Activated naive CD4-positive, alpha-beta T cell treated with anti-CD3 and anti-CD28 coated beads, Interleukin-2, amount 10 ng/mL, durations not matched to agents 7 days and 5 days (primary cell): ENCODE data around the gene FRS3.
A peak's percentile ranks its signal among the peaks of the same experiment; 100 is the strongest.
"Not testable (repeated sequence)": the region's sequence is repeated elsewhere in the genome, so short reads cannot be mapped to it uniquely, and the experiment has no call there.

Source experiments
- CTCF ChIA-PET: fragments of 350-600 bp; sonication (Branson Sonifier 250); formaldehyde crosslinking; loops from one replicate; lab custom pipeline; 2021; ENCODE audit warnings: antibody characterized with exemption; lab: Charles Lee
- DNase-seq: peaks from one replicate; pipeline ENCODE4 v3.0.0-alpha.2; 2020
- H3K27ac Mint-ChIP-seq: one replicate; pipeline ENCODE4 v1.8.0; 2021; ENCODE audit warnings: mild to moderate bottlenecking, moderate library complexity, mixed read lengths
- H3K27me3 Mint-ChIP-seq: one replicate; pipeline ENCODE4 v1.8.0; 2021; ENCODE audit warnings: mild to moderate bottlenecking, mixed read lengths
- H3K36me3 Mint-ChIP-seq: one replicate; pipeline ENCODE4 v1.8.0; 2021; ENCODE audit warnings: mixed read lengths
- H3K4me1 Mint-ChIP-seq: one replicate; pipeline ENCODE4 v1.8.0; 2021; ENCODE audit warnings: mixed read lengths
- H3K4me3 Mint-ChIP-seq: one replicate; pipeline ENCODE4 v1.8.0; 2021; ENCODE audit warnings: mild to moderate bottlenecking, moderate library complexity, mixed read lengths
- H3K9me3 Mint-ChIP-seq: one replicate; pipeline ENCODE4 v1.8.0; 2021; ENCODE audit warnings: mixed read lengths

FRS3 gene, protein sequence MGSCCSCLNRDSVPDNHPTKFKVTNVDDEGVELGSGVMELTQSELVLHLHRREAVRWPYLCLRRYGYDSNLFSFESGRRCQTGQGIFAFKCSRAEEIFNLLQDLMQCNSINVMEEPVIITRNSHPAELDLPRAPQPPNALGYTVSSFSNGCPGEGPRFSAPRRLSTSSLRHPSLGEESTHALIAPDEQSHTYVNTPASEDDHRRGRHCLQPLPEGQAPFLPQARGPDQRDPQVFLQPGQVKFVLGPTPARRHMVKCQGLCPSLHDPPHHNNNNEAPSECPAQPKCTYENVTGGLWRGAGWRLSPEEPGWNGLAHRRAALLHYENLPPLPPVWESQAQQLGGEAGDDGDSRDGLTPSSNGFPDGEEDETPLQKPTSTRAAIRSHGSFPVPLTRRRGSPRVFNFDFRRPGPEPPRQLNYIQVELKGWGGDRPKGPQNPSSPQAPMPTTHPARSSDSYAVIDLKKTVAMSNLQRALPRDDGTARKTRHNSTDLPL

DNA sequence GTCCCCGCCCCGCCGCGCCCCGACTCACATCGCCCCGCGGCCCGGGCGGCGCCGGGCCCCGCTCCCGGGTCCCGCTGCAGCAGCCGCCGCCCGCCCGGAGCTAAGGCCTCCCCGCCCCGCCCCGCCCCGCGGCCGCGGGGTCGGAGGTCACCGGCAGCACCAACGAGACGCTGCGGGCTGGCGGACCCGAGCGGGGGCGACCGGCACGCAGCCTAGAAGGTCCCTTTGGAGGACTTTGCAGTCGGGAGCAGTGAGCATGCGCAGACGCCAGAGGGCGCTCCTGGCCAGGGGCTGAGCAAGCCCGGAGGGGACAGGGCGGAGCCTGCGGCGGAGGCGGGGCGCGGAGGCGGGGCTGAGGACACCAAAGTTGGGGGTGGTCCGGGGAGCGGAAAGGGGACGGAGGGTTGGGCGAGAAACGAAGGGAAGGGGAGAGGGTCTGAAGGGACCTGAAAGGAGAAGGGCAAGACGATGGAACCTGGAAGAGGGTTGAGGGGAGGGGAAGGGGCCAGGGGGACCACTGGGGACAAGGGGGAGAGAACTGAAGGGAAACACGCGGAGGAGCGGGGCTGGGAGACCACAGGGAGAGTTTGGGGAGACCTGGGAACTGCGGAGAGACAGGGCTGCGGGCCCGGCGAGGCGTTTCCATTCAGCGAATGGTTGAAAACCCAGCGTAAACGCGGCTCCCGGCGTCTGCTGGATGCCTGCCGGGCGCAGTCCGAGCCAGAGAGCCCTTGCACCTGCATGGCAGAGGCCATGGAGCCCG lies at the start of gene FRS3:
TSS of gene FRS3 (minus strand) at position 113 of the 763 bp plus-strand sequence. CDS start 2,913 bp downstream, outside the sequence.
- H3K36me3 Mint-ChIP-seq, result no peaks in the 10 kb centered on the region
- H3K27ac Mint-ChIP-seq, result peak within 1 kb of the TSS; percentile 72
- peak; percentile 99 for DNase-seq
- H3K4me1 Mint-ChIP-seq, result peaks cover 25% of the 10 kb centered on the region
- CTCF ChIA-PET, result interaction anchor here (0.7 to 1.0 kb wide), 2 partner anchors 263 to 264 kb away, joined by 3 read pairs; no protein-coding TSS in a partner anchor
- peak within 1 kb of the TSS; percentile 84 for H3K4me3 Mint-ChIP-seq
- H3K27me3 Mint-ChIP-seq, result peaks cover 51% of the 10 kb centered on the region
- no peaks in the 10 kb centered on the region for H3K9me3 Mint-ChIP-seq

DNA sequence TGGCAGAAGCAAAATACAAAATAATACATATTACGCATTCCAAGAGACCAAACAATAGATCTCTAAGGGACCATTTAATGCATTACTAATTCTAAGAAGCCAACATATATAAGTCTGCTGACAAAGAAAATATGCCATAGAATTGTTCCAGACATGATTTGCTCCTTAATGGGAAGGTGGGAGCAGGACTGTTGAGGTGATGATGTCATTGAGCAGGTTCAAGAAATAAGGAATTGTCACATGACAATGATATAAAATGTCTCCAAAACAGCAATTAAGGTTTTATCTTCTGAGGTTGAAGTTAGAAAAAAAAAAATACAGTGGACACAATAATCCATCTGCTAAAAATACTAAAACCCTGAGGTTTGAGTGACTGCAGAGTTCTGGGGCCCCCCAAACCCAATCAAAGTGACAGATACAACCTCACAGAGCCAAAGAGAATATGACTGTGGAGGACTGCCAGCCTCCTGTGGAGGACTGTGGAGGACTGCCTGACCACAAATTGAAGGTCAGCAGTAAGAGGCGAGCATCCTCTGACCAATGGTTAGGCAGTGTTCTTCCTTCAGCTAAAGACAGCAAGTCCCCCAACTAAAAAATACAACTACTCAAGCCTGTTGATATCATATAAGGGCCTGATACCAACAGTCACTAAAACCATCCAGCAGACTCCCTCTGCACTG lies 46.8 kb upstream of the FRS3 start:
- CTCF ChIA-PET, result interaction anchor here (1.1 kb wide), 1 partner anchor 13 kb away, joined by 4 read pairs; no protein-coding TSS in a partner anchor
- no peak overlapping the region for H3K27ac Mint-ChIP-seq
- no peak overlapping the region for H3K4me3 Mint-ChIP-seq
- H3K9me3 Mint-ChIP-seq, result no peaks in the 10 kb centered on the region
- H3K36me3 Mint-ChIP-seq, result no peaks in the 10 kb centered on the region
- H3K27me3 Mint-ChIP-seq, result no peaks in the 10 kb centered on the region
- DNase-seq, result no peak
- H3K4me1 Mint-ChIP-seq, result no peaks in the 10 kb centered on the region

DNA sequence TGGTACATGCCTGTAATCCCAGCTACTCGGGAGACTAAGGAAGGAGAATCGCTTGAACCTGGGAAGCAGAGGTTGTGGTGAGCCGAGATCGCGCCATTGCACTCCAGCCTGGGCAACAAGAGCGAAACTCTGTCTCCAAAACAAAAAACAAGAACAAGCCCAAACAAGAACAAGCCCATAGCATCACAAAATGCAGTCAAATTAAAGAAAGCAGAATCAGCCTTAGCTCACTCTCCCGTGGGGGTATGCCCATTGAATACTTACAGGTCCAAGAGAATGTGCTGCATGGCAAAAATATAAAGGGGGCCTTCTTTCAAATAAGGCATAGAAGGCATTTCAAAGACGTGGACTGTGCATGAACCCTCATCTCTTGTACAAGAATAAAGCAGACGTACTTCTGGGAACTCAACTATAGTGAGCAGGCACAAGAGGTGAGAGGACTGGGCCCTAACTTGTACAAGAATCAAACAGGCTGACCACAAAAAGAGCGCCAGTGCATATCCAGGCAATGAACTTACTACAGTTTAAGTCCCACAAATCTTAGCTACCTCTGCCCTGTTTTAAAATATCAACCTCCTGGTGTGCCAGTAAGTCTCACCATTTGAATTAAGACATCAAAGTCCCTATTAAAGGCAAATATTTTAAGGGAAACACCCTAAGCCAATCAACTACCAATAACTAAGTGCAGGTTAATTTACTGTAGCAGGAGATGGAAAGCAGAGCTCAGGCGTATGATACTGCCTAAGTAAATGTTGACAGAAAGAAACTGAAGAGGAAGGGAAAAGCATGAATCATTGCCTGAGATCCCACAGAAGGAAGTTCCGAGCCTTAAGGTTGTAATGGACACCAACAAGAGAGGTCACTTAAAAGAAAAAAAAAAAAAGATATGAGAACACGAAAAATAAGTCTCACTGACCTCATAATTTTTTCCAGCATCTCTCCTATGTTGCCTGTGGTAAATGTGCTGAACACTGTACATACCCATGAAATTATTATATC lies 45.2 kb upstream of the FRS3 start:
- Mint-ChIP-seq H3K4me3 (no peak overlapping the region), H3K4me1 (no peaks in the 10 kb centered on the region), H3K9me3 (no peaks in the 10 kb centered on the region), H3K27ac (no peak overlapping the region), H3K36me3 (no peaks in the 10 kb centered on the region), H3K27me3 (no peaks in the 10 kb centered on the region)
- CTCF ChIA-PET, result no interaction called here
- no peak for DNase-seq

DNA sequence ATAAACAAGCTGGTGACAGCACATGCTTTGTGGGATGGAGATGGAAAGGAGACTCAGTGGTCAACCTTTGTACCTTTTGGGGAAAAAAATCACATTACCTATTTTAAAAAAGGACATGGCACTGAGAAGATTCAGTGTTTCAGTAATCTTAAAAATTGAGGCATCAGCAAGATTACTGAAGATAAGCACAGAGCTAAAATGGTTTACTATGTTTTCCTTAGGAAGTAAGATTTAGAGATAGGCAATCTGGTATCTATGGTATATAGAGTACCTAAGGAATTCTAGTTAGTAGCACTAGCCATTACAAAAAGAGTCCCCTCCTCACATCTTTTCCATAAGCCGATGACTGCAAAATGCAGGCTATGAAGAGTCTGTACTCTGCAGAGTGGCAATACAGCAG lies 43.5 kb upstream of the FRS3 start:
- Mint-ChIP-seq H3K36me3 (no peaks in the 10 kb centered on the region), H3K9me3 (no peaks in the 10 kb centered on the region), H3K27ac (no peak overlapping the region), H3K4me1 (no peaks in the 10 kb centered on the region), H3K27me3 (no peaks in the 10 kb centered on the region), H3K4me3 (no peak overlapping the region)
- CTCF ChIA-PET, result interaction anchor here (1.0 kb wide), 1 partner anchor 10 kb away, joined by 4 read pairs; no protein-coding TSS in a partner anchor
- DNase-seq, result no peak

DNA sequence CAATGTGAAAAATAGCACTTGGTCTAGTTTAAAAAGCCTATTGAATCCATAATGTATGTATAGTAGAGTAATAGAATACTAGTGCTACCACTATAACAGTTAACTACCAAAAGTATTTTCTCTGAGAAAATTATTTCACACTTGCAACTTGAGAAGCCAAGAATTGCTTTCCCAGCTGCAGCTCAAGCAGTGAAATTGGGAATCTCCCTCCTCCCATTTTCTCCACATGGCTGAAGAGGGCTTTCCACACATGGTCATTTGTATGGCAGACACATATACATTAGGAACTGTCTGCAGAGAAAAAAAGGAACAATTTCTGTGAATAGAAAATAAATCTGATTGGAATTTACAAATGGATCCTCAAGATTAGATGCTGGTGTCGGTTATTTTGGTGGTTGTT lies 42.3 kb upstream of the FRS3 start:
- CTCF ChIA-PET, result no interaction called here
- H3K27ac Mint-ChIP-seq, result no peak overlapping the region
- no peak overlapping the region for H3K4me3 Mint-ChIP-seq
- no peaks in the 10 kb centered on the region for H3K27me3 Mint-ChIP-seq
- H3K4me1 Mint-ChIP-seq, result no peaks in the 10 kb centered on the region
- no peaks in the 10 kb centered on the region for H3K36me3 Mint-ChIP-seq
- no peak for DNase-seq
- no peaks in the 10 kb centered on the region for H3K9me3 Mint-ChIP-seq

DNA sequence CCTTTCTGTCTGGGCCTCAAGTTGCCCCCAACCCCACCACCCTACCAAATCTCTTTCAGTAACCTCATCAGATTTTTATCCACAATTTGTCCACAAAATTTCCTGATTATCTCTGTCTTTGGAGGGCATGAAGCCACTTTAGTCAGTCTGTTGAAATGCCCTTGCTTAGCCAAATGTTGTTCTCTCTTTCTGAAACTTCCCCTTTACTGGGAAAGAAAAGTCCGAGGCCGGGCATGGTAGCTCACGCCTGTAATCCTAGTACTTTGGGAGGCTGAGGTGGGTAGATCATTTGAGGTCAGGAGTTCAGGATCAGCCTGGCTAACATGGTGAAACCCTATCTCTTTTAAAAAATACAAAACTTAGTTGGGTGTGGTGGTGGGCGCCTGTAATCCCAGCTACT lies 41.6 kb upstream of the FRS3 start:
- H3K9me3 Mint-ChIP-seq, result no peaks in the 10 kb centered on the region
- no peak for DNase-seq
- CTCF ChIA-PET, result no interaction called here
- peaks cover under 1% of the 10 kb centered on the region for H3K4me1 Mint-ChIP-seq
- H3K4me3 Mint-ChIP-seq, result no peak overlapping the region
- no peaks in the 10 kb centered on the region for H3K27me3 Mint-ChIP-seq
- H3K27ac Mint-ChIP-seq, result no peak overlapping the region
- no peaks in the 10 kb centered on the region for H3K36me3 Mint-ChIP-seq

DNA sequence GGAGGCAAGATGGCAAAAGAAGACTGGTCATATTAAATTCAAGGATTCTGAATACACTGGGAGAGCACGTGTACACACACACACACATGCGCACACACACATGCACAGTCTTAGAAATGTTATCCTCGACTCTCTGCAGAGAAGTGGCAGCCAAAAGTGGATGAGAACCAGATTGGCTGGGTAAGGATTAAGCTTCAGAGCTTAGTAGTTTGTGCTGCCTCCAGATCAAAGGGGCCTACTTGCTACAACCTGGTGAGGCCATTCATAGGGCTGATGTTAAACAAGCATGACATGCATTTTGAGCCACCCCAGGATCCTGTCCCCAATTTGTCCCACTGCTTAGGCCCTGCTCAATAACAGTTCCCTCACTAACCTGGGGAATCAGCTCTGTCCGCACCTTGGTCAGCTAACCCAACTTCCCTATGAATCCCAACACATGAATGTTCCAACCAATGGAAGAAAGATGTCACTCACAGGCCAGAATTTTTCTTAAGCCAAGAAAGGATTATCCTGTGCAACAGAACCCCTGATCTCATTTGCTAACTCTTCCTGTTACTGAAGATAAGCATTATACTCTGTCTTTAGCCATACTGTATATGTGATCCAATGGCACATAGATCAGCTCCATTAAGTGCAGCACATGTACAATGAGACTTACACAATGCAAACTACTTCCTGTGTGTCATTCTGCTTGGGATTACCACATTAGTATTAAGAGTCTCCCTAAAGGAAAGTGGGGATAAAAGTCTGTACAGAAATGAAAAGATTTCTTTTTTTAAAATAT lies 38.8 kb upstream of the FRS3 start:
- CTCF ChIA-PET, result interaction anchor here (1.0 to 1.3 kb wide), 2 partner anchors 10 to 28 kb away, joined by 3 to 4 read pairs; no protein-coding TSS in a partner anchor
- H3K27ac Mint-ChIP-seq, result no peak overlapping the region
- H3K4me3 Mint-ChIP-seq, result no peak overlapping the region
- no peak for DNase-seq
- H3K27me3 Mint-ChIP-seq, result peaks cover 4% of the 10 kb centered on the region
- no peaks in the 10 kb centered on the region for H3K9me3 Mint-ChIP-seq
- no peaks in the 10 kb centered on the region for H3K36me3 Mint-ChIP-seq
- H3K4me1 Mint-ChIP-seq, result peaks cover 3% of the 10 kb centered on the region

DNA sequence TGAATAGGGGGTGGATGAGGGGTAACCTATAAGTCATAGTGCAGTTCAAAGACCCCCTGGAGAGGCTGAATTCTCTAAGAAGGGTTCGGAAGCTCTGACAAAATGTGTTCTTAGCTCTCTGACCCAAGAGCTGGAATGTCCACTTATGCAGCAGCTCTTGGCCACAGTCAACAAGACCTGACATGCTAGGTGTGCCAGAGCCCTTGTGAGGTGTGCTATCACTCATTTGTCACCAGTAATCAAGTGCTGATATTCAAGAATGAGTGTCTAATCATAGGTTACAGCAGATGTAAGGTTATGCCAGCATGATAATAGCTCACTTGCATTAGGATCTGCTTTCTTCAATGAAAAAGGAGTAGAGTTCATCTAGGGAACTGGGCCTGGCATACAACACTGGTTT lies 35.9 kb upstream of the FRS3 start:
- H3K4me1 Mint-ChIP-seq, result peaks cover 3% of the 10 kb centered on the region
- peaks cover 4% of the 10 kb centered on the region for H3K27me3 Mint-ChIP-seq
- no peak overlapping the region for H3K27ac Mint-ChIP-seq
- no peak for DNase-seq
- CTCF ChIA-PET, result interaction anchor here (0.8 to 1.0 kb wide), 2 partner anchors 30 to 32 kb away, joined by 3 to 4 read pairs; no protein-coding TSS in a partner anchor
- no peaks in the 10 kb centered on the region for H3K36me3 Mint-ChIP-seq
- no peaks in the 10 kb centered on the region for H3K9me3 Mint-ChIP-seq
- no peak overlapping the region for H3K4me3 Mint-ChIP-seq

DNA sequence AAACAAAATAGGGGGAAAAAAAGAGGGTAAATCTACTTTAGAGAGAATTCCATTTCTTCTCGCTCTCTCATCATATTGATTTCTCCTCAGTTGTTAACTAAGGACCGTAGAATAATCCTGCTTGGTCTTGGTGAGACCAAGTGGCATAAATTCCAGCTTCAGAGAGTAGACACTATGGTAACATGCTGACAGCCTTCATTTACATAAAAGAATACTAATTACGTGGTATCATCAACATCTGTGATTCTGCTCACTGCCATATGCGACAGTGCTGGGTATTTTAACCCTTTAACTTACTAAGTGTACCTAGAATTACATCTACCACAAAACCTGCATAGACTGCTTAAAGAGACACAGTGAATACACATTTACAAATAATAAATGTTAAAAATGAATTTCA lies 34.9 kb upstream of the FRS3 start:
- H3K4me3 Mint-ChIP-seq, result no peak overlapping the region
- no peaks in the 10 kb centered on the region for H3K36me3 Mint-ChIP-seq
- H3K4me1 Mint-ChIP-seq, result peaks cover 3% of the 10 kb centered on the region
- CTCF ChIA-PET, result interaction anchor here (0.6 to 0.7 kb wide), 2 partner anchors 447 to 781 kb away, joined by 3 read pairs; no protein-coding TSS in a partner anchor
- peaks cover 4% of the 10 kb centered on the region for H3K27me3 Mint-ChIP-seq
- H3K27ac Mint-ChIP-seq, result no peak overlapping the region
- no peak for DNase-seq
- H3K9me3 Mint-ChIP-seq, result no peaks in the 10 kb centered on the region

DNA sequence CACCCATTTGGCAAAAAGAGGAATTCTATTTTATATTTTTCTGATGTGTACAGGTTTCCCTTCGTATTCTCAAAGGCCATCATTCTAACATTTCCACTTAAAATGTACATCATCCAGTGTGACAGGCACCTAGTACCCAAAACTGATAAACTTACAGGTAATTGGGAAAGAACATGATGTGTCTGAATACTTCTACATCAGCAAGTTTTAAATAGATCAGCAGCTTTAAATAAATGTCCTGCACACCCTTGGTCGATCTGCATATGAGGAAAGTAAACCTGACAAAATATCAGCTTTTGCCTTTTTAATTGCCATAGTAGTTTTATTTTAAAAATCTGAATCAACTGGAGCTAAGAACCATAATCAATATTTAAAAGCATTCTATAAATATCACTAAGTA lies 34.3 kb upstream of the FRS3 start:
- DNase-seq, result no peak
- no peaks in the 10 kb centered on the region for H3K36me3 Mint-ChIP-seq
- peaks cover 3% of the 10 kb centered on the region for H3K4me1 Mint-ChIP-seq
- no peaks in the 10 kb centered on the region for H3K9me3 Mint-ChIP-seq
- peaks cover 4% of the 10 kb centered on the region for H3K27me3 Mint-ChIP-seq
- H3K27ac Mint-ChIP-seq, result no peak overlapping the region
- CTCF ChIA-PET, result interaction anchor here (0.6 to 1.3 kb wide), 2 partner anchors 12 to 782 kb away, joined by 3 to 4 read pairs; no protein-coding TSS in a partner anchor
- no peak overlapping the region for H3K4me3 Mint-ChIP-seq

DNA sequence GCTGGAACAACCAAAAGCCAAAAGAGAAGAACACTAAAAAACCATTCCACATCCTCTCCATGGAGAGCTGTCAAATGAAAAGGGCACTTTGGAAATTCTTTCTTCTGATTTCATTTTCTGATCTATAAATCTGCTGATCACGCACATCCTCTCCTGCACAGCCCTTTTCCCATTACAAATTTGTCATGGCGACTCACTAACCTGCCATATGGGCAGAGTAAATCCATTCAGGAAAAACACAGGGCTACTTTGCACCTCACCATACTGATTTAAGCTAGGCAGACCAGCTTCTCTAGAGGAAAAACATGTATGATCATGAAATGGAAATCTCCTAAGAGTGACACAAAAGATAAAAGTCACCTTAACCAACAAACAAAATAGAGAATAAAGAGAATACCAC lies 33.8 kb upstream of the FRS3 start:
- Mint-ChIP-seq H3K27ac (no peak overlapping the region), H3K4me3 (no peak overlapping the region), H3K9me3 (no peaks in the 10 kb centered on the region), H3K36me3 (no peaks in the 10 kb centered on the region), H3K27me3 (peaks cover 4% of the 10 kb centered on the region), H3K4me1 (peaks cover 3% of the 10 kb centered on the region)
- CTCF ChIA-PET, result interaction anchor here (1.3 kb wide), 1 partner anchor 13 kb away, joined by 4 read pairs; no protein-coding TSS in a partner anchor
- no peak for DNase-seq

DNA sequence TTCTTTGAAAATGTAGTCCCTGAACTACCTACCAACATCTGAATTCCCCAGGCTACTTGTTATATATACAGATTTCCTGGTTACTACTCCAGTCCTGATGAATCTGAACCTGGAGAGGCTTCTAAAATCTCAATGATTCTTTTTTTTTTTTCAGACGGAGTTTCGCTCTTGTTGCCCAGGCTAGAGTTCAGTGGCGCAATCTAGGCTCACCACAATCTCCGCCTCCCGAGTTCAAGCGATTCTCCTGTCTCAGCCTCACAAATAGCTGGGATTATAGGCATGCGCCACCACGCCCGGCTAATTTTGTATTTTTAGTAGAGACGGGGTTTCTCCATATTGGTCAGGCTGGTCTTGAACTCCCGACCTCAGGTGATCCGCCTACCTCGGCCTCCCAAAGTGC lies 32.2 kb upstream of the FRS3 start:
- CTCF ChIA-PET, H3K9me3 Mint-ChIP-seq, H3K27me3 Mint-ChIP-seq, H3K4me3 Mint-ChIP-seq, H3K27ac Mint-ChIP-seq, DNase-seq, H3K4me1 Mint-ChIP-seq, H3K36me3 Mint-ChIP-seq: not testable (repeated sequence)
